ENCODE measurements around the gene WASF2.

GRCh38 chr1:27455139-27455811 is 34.7 kb downstream of the WASF2 start:
- TF ChIP-seq GATA2 (IDR thresholded peaks at IDR 0.05; ENCODE audit: low read depth, low read length) (no peak), GATA3 (IDR thresholded peaks at IDR 0.05; ENCODE audit: low read depth, low read length) (no peak)
